Activated CD8-positive, alpha-beta memory T cell treated with anti-CD3 and anti-CD28 coated beads, Interleukin-2, amount 50 U/mL, for 24 hours (primary cell): ENCODE results near the gene CAMSAP3.
"Not testable (repeated sequence)": the region's sequence is repeated elsewhere in the genome, so short reads cannot be mapped to it uniquely, and the experiment has no call there.

Experiments
- DNase-seq: peaks from one replicate; pipeline ENCODE4 v3.0.0-alpha.2; 2020; ENCODE audit errors: extremely low read depth

Gene CAMSAP3

DNA sequence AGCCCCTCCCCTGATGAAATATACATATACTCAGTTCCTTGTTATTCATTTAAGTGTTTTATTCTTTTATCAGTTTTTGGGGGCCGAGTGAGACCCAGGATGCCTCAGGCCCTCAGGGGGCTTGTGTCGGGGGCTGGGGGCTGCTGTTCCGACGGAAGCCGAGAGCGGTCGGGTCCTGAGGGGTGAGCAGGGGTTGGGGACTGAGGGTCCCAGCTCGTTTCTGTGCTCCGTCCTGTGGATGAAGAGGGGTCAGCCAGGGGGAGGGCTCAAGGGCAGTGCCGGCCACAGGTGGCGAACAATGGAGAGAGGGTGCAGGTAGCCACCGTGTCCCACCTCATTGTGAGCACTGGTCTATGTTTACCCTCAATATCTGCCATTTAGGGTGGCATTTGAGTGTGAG, 35.9 kb downstream of the CAMSAP3 start:
- no peak for DNase-seq

DNA sequence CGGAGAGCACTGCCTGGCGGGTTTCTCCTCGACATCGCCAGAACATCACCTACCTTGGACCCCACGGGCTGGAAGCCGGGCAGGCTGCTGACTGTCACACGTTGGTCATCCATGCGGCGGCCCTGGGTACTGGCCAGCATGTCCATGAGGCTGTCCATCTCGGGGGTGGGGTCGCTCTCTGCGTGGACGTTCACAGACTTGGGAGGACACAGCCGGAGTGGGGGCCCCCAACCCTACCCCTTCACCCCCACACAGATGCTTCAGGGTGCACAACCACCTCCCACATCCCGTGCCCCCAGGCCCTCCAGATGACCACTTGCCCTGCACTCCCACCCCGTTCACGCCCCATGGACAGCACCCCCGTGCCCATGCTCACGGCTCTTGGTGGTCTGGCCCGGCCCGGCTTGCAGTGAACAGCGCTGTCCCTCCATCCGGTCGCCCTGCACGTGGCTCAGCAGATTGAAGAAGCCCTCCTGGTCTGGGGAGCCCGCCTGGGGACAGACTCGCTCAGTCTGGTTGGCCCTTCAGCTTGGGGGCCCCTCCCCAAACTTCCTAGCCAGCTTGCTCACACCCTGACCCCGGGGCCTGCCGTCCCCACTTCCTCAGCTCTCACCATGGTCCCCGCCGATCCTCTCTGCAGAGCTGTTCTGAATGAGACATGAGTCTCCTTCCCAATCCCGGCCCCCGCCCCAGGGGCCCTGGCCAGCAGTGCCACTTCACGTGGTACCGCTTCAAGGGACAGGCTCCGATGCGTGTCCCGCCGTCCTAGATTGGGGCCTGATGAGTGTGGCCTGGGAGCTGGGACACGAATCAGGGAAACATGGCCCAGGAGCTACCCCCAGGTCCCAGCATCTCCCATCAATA, 36.9 kb downstream of the CAMSAP3 start:
- DNase-seq = no peak

- no peak for DNase-seq
Measured at GRCh38 chr19:7633698-7634097, 38.0 kb downstream of the CAMSAP3 start, which contains the start of gene PCP2. Gene PCP2 (minus strand): TSS chr19:7633719. CDS start chr19:7633457, 262 bp downstream.

- no peak for DNase-seq
Measured at GRCh38 chr19:7635670-7636069, 40.0 kb downstream of the CAMSAP3 start.

- DNase-seq = no peak
Measured at GRCh38 chr19:7636317-7636690, 40.6 kb downstream of the CAMSAP3 start.

GRCh38 chr19:7636691-7637373, 41.2 kb downstream of the CAMSAP3 start, which contains the start of gene STXBP2:
Gene STXBP2 (plus strand): TSS chr19:7637110. CDS start chr19:7637150, 40 bp downstream.
- DNase-seq = peak; percentile 74

GRCh38 chr19:7637374-7638256, 42.0 kb downstream of the CAMSAP3 start:
- DNase-seq = no peak

GRCh38 chr19:7638802-7639465, 43.3 kb downstream of the CAMSAP3 start:
- DNase-seq = no peak

DNA sequence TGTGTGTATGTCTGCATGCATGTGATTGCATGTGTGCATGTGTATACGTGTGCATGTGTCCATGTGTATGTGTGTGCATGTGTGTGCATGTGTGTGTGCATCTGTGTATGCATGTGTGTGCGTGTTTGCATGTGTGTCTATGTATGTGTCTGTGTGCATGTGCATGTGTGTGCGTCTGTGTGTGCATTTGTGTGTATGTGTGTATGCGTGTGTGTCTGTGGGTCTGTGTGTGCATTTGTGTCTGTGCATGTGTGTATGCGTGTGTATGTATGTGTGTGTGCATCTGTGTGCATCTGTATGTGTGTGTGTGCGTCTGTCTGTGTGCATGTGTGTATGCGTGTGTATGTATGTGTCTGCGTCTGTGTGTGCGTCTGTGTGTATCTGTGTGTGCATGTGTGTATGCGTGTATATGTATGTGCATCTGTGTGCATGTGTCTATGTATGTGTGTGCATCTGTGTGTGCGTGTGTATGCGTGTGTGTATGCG, 44.2 kb downstream of the CAMSAP3 start:
- no peak for DNase-seq

DNA sequence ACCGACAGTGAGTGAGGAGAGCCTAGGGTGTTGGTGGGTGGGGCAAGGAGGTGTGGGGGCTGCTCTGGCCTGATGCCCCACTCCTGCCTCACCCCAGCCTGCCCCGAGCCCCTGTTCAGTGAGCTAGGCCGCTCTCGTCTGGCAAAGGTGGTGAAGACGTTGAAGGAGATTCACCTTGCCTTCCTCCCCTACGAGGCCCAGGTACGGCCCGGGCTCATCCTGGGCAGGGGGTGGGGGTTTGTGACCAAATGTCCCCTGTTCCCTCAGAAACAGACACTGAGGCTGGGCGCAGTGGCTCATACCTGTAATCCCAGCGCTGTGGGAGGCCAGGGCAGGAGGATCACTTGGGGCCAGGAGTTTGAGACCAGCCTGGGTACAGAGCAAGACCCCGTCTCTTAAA, 45.1 kb downstream of the CAMSAP3 start:
- DNase-seq = no peak

- no peak for DNase-seq
Measured at GRCh38 chr19:7641290-7642276, 45.9 kb downstream of the CAMSAP3 start.

DNA sequence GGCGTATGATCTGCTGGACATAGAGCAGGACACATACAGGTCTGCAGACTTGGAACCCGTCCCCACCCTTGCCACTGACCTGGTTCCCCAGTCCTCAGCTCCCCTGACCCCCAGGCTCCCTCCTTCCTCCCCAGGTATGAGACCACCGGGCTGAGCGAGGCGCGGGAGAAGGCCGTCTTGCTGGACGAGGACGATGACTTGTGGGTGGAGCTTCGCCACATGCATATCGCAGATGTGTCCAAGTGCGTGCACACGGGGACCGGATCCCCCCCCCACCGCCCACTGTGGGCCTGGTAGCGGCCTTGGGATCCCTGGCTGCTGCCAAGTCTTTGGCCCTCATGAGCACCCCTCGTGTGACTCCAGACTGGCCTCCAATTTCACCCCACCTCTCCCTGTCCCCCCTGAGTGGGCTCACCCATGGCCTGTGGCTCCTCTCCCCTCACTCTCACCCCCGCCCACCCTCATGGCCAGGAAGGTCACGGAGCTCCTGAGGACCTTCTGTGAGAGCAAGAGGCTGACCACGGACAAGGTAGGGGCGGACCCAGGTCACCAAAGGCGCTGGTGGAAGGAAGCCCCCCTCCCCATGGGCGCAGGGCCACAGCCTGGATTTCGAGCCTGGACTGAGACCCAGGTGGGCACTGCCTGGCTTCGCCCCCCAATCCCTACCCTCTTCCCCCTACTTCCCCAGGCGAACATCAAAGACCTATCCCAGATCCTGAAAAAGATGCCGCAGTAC, 46.8 kb downstream of the CAMSAP3 start:
- no peak for DNase-seq

GRCh38 chr19:7643031-7643415, 47.4 kb downstream of the CAMSAP3 start:
- no peak for DNase-seq

- DNase-seq = not testable (repeated sequence)
Measured at GRCh38 chr19:7643629-7644549, 48.2 kb downstream of the CAMSAP3 start.

DNA sequence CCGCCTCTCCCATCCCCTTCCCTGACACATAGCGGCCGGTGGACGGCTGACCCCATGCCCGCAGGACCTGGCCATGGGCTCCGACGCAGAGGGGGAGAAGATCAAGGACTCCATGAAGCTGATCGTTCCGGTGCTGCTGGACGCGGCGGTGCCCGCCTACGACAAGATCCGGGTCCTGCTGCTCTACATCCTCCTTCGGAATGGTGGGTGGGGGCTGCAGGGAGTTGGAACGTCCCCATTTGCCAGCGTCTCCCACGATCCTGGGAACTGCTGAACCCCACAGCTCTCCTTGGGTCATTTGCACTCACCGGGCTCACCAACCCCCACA, 48.9 kb downstream of the CAMSAP3 start:
- no peak for DNase-seq

GRCh38 chr19:7645163-7645562, 49.5 kb downstream of the CAMSAP3 start:
- no peak for DNase-seq

DNA sequence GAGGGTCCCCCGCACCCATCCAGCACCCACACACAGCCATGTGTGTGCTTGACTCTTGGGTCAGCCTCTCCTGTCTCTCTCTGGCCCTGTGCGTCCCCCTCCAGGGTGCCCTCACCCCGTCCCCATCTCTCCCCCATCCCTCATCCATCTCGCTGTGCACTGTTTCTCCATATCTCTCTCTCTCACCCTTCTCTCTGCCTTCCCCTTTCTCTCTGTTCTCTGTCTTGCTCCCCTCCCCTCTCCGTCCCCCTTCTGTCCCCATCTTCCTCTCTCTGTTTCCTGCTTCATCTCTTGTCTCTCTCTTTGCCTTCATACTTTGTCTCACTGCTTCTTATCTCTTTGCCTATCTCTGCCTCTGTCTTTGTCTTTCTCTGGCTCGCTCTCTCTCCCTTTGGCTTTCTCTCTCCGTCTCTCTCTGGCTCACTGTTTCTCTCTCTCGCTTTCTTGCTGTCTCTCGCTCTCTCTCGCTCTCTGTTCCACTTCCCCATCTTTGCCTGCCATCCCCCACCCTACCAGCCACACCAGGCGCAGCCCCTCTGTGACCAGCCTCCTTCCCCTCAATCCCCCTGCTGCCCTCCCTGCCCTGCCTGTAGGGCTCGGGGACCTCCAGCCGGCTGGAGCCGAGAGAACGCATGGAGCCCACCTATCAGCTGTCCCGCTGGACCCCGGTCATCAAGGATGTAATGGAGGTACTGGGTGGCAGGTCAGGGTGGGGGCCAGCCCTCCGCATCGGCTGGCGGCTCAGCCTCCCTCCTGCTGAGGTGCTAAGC, 50.2 kb downstream of the CAMSAP3 start:
- DNase-seq = no peak

DNA sequence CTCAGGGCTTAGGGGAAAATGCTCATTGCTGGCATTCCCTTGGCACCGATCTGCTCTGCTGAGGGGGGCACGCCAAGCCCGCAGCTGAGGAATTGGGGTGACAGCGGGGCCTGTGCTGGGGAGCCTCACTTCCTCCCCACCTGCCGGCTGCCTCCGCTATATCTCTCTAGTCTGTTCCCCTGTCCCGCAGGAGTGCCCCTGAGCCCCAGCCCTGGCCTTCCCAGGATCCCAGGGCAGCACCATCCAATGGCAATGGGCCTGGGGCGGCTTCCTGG, 50.7 kb downstream of the CAMSAP3 start:
- no peak for DNase-seq
